ENCODE measurements around the gene MYL12A.

Gene MYL12A

GRCh38 chr18:3284501-3284900 is 36.9 kb downstream of the MYL12A start:
- no peak for DNase-seq

GRCh38 chr18:3286159-3286558 is 38.6 kb downstream of the MYL12A start:
- no peak for DNase-seq

- DNase-seq, result no peak
Measured at GRCh38 chr18:3293196-3293951, 45.8 kb downstream of the MYL12A start.

- DNase-seq, result no peak
Measured at GRCh38 chr18:3294435-3295080, 47.0 kb downstream of the MYL12A start.

- DNase-seq, result peak; percentile 68 to 75
Measured at GRCh38 chr18:3297025-3297984, 49.7 kb downstream of the MYL12A start.

GRCh38 chr18:3304832-3305231 is 57.2 kb downstream of the MYL12A start:
- no peak for DNase-seq

- DNase-seq, result no peak
Measured at GRCh38 chr18:3305354-3305762, 57.8 kb downstream of the MYL12A start.
